ENCODE data around the gene B3GNT7.
"Not testable (repeated sequence)": the region's sequence is repeated elsewhere in the genome, so short reads cannot be mapped to it uniquely, and the experiment has no call there.

Gene B3GNT7

DNA sequence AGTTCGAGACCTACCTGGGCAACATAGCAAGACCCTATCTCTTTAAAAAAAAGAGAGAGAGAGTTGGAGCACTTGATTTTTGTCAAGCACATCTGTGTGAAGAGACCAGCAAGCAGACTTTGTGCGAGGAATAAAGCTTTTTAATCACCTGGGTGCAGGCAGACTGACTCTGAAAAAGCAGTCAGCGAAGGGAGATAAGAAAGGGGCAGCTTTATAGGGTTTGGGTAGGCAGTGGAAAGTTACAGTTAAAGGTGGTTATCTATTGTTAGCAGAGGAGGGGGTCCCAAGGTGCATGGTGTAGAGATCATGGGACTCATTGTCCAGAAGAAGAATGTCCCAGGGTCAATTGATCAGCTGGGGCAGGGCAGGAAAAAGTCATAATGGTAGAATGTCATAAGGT, 34.4 kb downstream of the B3GNT7 start:
- peaks cover 16% of the 10 kb centered on the region for H3K9me3 ChIP-seq (ENCODE audit: control insufficient read depth, low read length)
- no peak overlapping the region for H3K4me3 ChIP-seq (ENCODE audit: insufficient read depth in 1 of 2, low read depth in 1 of 2, low read length in 2 of 2)
- H3K14ac ChIP-seq (ENCODE audit: low read length in 2 of 2): no peak overlapping the region
- H3K4me2 ChIP-seq (ENCODE audit: low read length, poor library complexity, severe bottlenecking): no peak overlapping the region
- H2AK5ac ChIP-seq (ENCODE audit: low read length, severe bottlenecking): no peak overlapping the region
- H3K4ac ChIP-seq (ENCODE audit: low read depth in 1 of 2, low read length in 2 of 2): no peak overlapping the region
- H3K79me1 ChIP-seq (replicated peaks; ENCODE audit: low read length, poor library complexity, severe bottlenecking): no peaks in the 10 kb centered on the region
- 81% methylated on average over 3 of the region's 3 CpGs for WGBS
- H3K9ac ChIP-seq (ENCODE audit: low read length): no peak overlapping the region
- H2BK120ac ChIP-seq (ENCODE audit: low read depth, low read length): no peak overlapping the region
- no peak overlapping the region for H2BK5ac ChIP-seq (ENCODE audit: low read depth, low read length, poor library complexity, severe bottlenecking)
- H3K4me1 ChIP-seq (ENCODE audit: control insufficient read depth, insufficient read depth, low read depth, low read length): peaks cover 7% of the 10 kb centered on the region
- H2AFZ ChIP-seq (ENCODE audit: low read depth, low read length): no peak overlapping the region
- H4K8ac ChIP-seq (ENCODE audit: low read length): no peak overlapping the region
- H3K27me3 ChIP-seq (ENCODE audit: control insufficient read depth in 1 of 2, insufficient read depth in 1 of 2, low read length in 2 of 2): peaks cover 0 to 26% of the 10 kb centered on the region in 2 experiments
- H3K36me3 ChIP-seq (ENCODE audit: control insufficient read depth in 1 of 2, insufficient read depth in 2 of 2, low read depth in 1 of 2, low read length in 2 of 2): no peaks in the 10 kb centered on the region
- no peak for DNase-seq
- no peak overlapping the region for H3K27ac ChIP-seq (ENCODE audit: low read length, poor library complexity, severe bottlenecking)
- H2BK15ac ChIP-seq (ENCODE audit: low read depth, poor library complexity, severe bottlenecking): no peak overlapping the region
- no peak overlapping the region for H3K18ac ChIP-seq (ENCODE audit: low read depth in 1 of 2, low read length in 2 of 2)
- no peak overlapping the region for H4K91ac ChIP-seq (ENCODE audit: low read length)
- no peak overlapping the region for H3K23ac ChIP-seq (ENCODE audit: low read length in 2 of 2)
- no peak overlapping the region for H2BK12ac ChIP-seq (ENCODE audit: low read length in 2 of 2)

DNA sequence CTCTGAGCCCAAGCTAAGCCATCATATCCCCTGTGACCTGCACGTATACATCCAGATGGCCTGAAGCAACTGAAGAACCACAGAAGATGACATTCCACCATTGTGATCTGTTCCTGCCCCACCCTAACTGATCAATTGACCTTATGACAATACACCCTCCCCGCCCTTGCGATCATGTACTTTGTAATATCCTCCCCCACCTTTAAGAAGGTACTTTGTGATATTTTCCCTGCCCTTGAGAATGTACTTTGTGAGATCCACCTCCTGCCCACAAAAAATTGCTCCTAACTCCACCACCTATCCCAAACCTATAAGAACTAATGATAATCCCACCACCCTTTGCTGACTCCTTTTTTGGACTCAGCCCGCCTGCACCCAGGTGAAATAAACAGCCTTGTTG, 34.9 kb downstream of the B3GNT7 start:
- Histone ChIP-seq H3K9me3 (ENCODE audit: control insufficient read depth, low read length) (peaks cover 16% of the 10 kb centered on the region), H3K27me3 (ENCODE audit: control insufficient read depth in 1 of 2, insufficient read depth in 1 of 2, low read length in 2 of 2) (peaks cover 0 to 21% of the 10 kb centered on the region in 2 experiments)
- not testable (repeated sequence) for H2AK5ac ChIP-seq (ENCODE audit: low read length, severe bottlenecking); DNase-seq; H3K4me2 ChIP-seq (ENCODE audit: low read length, poor library complexity, severe bottlenecking); H3K14ac ChIP-seq (ENCODE audit: low read length in 2 of 2); H2BK120ac ChIP-seq (ENCODE audit: low read depth, low read length); H3K18ac ChIP-seq (ENCODE audit: low read depth in 1 of 2, low read length in 2 of 2); H2BK15ac ChIP-seq (ENCODE audit: low read depth, poor library complexity, severe bottlenecking); H2AFZ ChIP-seq (ENCODE audit: low read depth, low read length); H2BK12ac ChIP-seq (ENCODE audit: low read length in 2 of 2); H3K4me3 ChIP-seq (ENCODE audit: insufficient read depth in 1 of 2, low read depth in 1 of 2, low read length in 2 of 2); H3K9ac ChIP-seq (ENCODE audit: low read length); H3K4ac ChIP-seq (ENCODE audit: low read depth in 1 of 2, low read length in 2 of 2); H3K36me3 ChIP-seq (ENCODE audit: control insufficient read depth in 1 of 2, insufficient read depth in 2 of 2, low read depth in 1 of 2, low read length in 2 of 2); H3K79me1 ChIP-seq (replicated peaks; ENCODE audit: low read length, poor library complexity, severe bottlenecking); H3K27ac ChIP-seq (ENCODE audit: low read length, poor library complexity, severe bottlenecking); H4K91ac ChIP-seq (ENCODE audit: low read length); H2BK5ac ChIP-seq (ENCODE audit: low read depth, low read length, poor library complexity, severe bottlenecking); H4K8ac ChIP-seq (ENCODE audit: low read length); H3K23ac ChIP-seq (ENCODE audit: low read length in 2 of 2); H3K4me1 ChIP-seq (ENCODE audit: control insufficient read depth, insufficient read depth, low read depth, low read length)
- 89% methylated on average over 4 of the region's 4 CpGs for WGBS

DNA sequence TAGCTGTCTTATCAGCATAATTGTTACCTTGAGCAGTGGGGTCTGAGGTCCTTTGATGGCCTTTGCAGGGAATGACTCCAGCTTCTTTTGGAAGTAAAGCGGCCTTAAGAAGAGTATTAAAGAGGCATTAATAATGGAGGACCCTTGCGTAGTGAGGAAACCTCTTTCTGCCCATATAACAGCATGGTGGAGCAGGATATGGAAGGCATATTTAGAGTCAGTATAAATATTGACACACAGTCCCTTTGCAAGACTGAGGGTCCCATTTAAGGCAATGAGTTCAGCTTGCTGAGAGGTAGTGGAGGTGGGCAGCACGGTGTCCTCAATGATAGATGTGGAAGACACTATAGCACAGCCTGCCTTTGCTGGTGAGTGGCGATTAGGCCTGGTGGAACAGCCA, 36.1 kb downstream of the B3GNT7 start:
- no peaks in the 10 kb centered on the region for H3K4me1 ChIP-seq (ENCODE audit: control insufficient read depth, insufficient read depth, low read depth, low read length)
- H2BK120ac ChIP-seq (ENCODE audit: low read depth, low read length): no peak overlapping the region
- H3K23ac ChIP-seq (ENCODE audit: low read length in 2 of 2): no peak overlapping the region
- peaks cover 16% of the 10 kb centered on the region for H3K9me3 ChIP-seq (ENCODE audit: control insufficient read depth, low read length)
- no peak overlapping the region for H2BK12ac ChIP-seq (ENCODE audit: low read length in 2 of 2)
- H4K8ac ChIP-seq (ENCODE audit: low read length): no peak overlapping the region
- no peak overlapping the region for H2BK5ac ChIP-seq (ENCODE audit: low read depth, low read length, poor library complexity, severe bottlenecking)
- no peaks in the 10 kb centered on the region for H3K79me1 ChIP-seq (replicated peaks; ENCODE audit: low read length, poor library complexity, severe bottlenecking)
- H2AK5ac ChIP-seq (ENCODE audit: low read length, severe bottlenecking): no peak overlapping the region
- no peaks in the 10 kb centered on the region for H3K36me3 ChIP-seq (ENCODE audit: control insufficient read depth in 1 of 2, insufficient read depth in 2 of 2, low read depth in 1 of 2, low read length in 2 of 2)
- 88% methylated on average over 4 of the region's 4 CpGs for WGBS
- H3K18ac ChIP-seq (ENCODE audit: low read depth in 1 of 2, low read length in 2 of 2): no peak overlapping the region
- H3K9ac ChIP-seq (ENCODE audit: low read length): no peak overlapping the region
- H4K91ac ChIP-seq (ENCODE audit: low read length): no peak overlapping the region
- no peak overlapping the region for H2BK15ac ChIP-seq (ENCODE audit: low read depth, poor library complexity, severe bottlenecking)
- no peak overlapping the region for H2AFZ ChIP-seq (ENCODE audit: low read depth, low read length)
- no peak overlapping the region for H3K27ac ChIP-seq (ENCODE audit: low read length, poor library complexity, severe bottlenecking)
- H3K4me3 ChIP-seq (ENCODE audit: insufficient read depth in 1 of 2, low read depth in 1 of 2, low read length in 2 of 2): no peak overlapping the region
- H3K4ac ChIP-seq (ENCODE audit: low read depth in 1 of 2, low read length in 2 of 2): no peak overlapping the region
- no peak for DNase-seq
- H3K4me2 ChIP-seq (ENCODE audit: low read length, poor library complexity, severe bottlenecking): no peak overlapping the region
- peaks cover 0 to 9% of the 10 kb centered on the region in 2 experiments for H3K27me3 ChIP-seq (ENCODE audit: control insufficient read depth in 1 of 2, insufficient read depth in 1 of 2, low read length in 2 of 2)
- no peak overlapping the region for H3K14ac ChIP-seq (ENCODE audit: low read length in 2 of 2)

DNA sequence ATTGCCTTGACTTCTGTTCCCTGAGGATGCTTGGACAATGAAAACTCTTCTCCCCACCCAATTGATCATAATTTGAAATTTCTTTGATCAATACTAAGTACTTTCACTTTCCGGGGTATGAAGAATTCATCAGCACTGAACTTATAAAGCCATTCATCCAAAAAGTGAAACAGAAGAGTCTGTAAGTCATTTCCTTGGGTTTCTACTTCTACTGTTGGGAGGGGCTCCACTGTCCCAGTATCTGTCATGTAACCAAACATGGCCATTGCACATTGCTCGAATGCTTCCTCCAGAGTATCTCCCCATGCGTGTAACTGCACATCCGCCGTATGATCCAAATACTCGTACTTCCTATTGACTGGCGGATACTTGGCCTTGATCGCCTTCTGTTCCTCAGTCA, 38.5 kb downstream of the B3GNT7 start:
- Histone ChIP-seq H3K4me3 (ENCODE audit: insufficient read depth in 1 of 2, low read depth in 1 of 2, low read length in 2 of 2) (no peak overlapping the region), H2AK5ac (ENCODE audit: low read length, severe bottlenecking) (no peak overlapping the region), H3K27ac (ENCODE audit: low read length, poor library complexity, severe bottlenecking) (no peak overlapping the region), H2AFZ (ENCODE audit: low read depth, low read length) (no peak overlapping the region), H2BK15ac (ENCODE audit: low read depth, poor library complexity, severe bottlenecking) (no peak overlapping the region), H2BK120ac (ENCODE audit: low read depth, low read length) (no peak overlapping the region), H2BK12ac (ENCODE audit: low read length in 2 of 2) (no peak overlapping the region), H3K23ac (ENCODE audit: low read length in 2 of 2) (no peak overlapping the region), H4K8ac (ENCODE audit: low read length) (no peak overlapping the region), H3K14ac (ENCODE audit: low read length in 2 of 2) (no peak overlapping the region), H3K9me3 (ENCODE audit: control insufficient read depth, low read length) (peaks cover 16% of the 10 kb centered on the region), H4K91ac (ENCODE audit: low read length) (no peak overlapping the region), H3K18ac (ENCODE audit: low read depth in 1 of 2, low read length in 2 of 2) (no peak overlapping the region), H3K9ac (ENCODE audit: low read length) (no peak overlapping the region), H2BK5ac (ENCODE audit: low read depth, low read length, poor library complexity, severe bottlenecking) (no peak overlapping the region), H3K4me2 (ENCODE audit: low read length, poor library complexity, severe bottlenecking) (no peak overlapping the region), H3K4ac (ENCODE audit: low read depth in 1 of 2, low read length in 2 of 2) (no peak overlapping the region), H3K79me1 (replicated peaks; ENCODE audit: low read length, poor library complexity, severe bottlenecking) (no peaks in the 10 kb centered on the region), H3K36me3 (ENCODE audit: control insufficient read depth in 1 of 2, insufficient read depth in 2 of 2, low read depth in 1 of 2, low read length in 2 of 2) (no peaks in the 10 kb centered on the region), H3K27me3 (ENCODE audit: control insufficient read depth in 1 of 2, insufficient read depth in 1 of 2, low read length in 2 of 2) (peaks cover 0 to 3% of the 10 kb centered on the region in 2 experiments), H3K4me1 (ENCODE audit: control insufficient read depth, insufficient read depth, low read depth, low read length) (no peaks in the 10 kb centered on the region)
- 98% methylated on average over 8 of the region's 8 CpGs for WGBS
- no peak for DNase-seq

Data from mesenchymal stem cell (in vitro differentiated cells and primary cell).